Esophagus squamous epithelium (tissue), 4 donors: Measurements from ENCODE around the gene TPGS1.

Source experiments
- POLR2A ChIP-seq, 4 donors: fragments of 450-650 bp; IDR thresholded peaks; one replicate each; pipeline ENCODE4 v1.6.1; 2017; ENCODE audit warnings: antibody characterized with exemption in 4 of 4, mild to moderate bottlenecking in 4 of 4, moderate library complexity in 3 of 4
- TF ChIP-seq, protein P1 (sequence below), 6 experiments: fragments of 450-650 bp in 4 of 6; fragments of 200-600 bp in 2 of 6; sonication (generic) in 2 of 6; IDR thresholded peaks; one replicate each; pipeline ENCODE4 v1.5.1; 2016 to 2019; ENCODE audit warnings: antibody characterized with exemption in 6 of 6, mild to moderate bottlenecking in 4 of 6, moderate library complexity in 4 of 6

DNA sequence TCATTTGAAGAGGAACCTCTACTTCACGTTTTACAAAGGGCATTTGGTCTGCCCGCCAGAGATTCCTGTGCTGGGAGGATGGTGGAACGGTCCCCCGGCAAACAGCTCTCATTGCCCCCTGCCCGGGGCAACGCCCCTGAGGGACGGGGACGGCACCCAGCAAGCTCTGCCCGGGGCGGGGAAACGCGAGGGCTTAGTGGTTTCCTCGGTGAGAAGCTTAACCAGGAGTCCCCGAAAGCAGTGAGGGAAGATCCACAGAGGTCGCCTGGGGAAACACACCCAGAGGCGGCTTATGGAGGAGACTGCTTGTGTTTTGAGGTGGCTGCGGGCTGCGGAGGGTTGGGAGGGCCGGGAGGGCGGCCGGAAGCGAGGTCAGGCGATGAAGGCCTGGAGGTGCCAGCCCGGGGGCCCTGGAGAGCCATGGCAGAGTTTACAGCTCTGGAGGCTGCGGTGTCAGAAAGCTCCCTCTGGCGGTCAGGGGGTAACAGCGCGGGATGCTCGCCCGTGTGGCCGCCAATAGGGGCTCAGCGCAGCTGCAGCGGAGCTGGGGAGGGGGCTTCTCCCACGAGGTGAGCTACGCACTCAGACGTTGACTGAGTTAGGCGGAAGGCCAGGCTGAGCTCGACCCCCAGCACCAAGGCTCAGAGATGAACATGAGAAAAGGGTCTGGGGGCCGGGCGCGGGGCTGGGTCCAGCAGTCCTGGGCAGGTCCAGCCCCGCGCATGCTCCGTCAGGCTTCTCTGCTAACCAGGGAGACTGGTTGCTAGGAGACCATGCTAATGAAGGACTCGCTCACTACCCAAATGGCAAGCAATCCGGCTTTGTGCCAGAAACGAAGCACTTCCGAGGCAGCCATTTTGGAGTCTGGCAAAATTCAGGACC lies 652 bp upstream of the TPGS1 start:
- TF ChIP-seq, protein P1, sequence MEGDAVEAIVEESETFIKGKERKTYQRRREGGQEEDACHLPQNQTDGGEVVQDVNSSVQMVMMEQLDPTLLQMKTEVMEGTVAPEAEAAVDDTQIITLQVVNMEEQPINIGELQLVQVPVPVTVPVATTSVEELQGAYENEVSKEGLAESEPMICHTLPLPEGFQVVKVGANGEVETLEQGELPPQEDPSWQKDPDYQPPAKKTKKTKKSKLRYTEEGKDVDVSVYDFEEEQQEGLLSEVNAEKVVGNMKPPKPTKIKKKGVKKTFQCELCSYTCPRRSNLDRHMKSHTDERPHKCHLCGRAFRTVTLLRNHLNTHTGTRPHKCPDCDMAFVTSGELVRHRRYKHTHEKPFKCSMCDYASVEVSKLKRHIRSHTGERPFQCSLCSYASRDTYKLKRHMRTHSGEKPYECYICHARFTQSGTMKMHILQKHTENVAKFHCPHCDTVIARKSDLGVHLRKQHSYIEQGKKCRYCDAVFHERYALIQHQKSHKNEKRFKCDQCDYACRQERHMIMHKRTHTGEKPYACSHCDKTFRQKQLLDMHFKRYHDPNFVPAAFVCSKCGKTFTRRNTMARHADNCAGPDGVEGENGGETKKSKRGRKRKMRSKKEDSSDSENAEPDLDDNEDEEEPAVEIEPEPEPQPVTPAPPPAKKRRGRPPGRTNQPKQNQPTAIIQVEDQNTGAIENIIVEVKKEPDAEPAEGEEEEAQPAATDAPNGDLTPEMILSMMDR (IDR thresholded peaks at IDR 0.05), result peak; percentile 83 to 99 (median 96)
- TF ChIP-seq POLR2A (IDR thresholded peaks at IDR 0.05), result peak in 2 of 4 donors; percentile 23 to 45
